Mesothelial cell of epicardium (in vitro differentiated cells): Measurements from ENCODE around the gene TAS2R1. TPM values are rescaled to one million over a fixed set of nuclear protein-coding genes. Genes with fewer than 3 reads are reported as not detected.

Source experiments
- DNase-seq, 2 experiments: peaks; one replicate each; pipeline ENCODE4 v3.0.0; 2021; ENCODE audit warnings: low spot score in 2 of 2; ENCODE audit not compliant: unreplicated experiment in 2 of 2
- H3K27ac Mint-ChIP-seq: 2 replicates; pipeline ENCODE4 v1.8.0; 2021; ENCODE audit warnings: mixed read lengths
- H3K27me3 Mint-ChIP-seq: 2 replicates; pipeline ENCODE4 v1.8.0; 2021; ENCODE audit warnings: low read depth, mixed read lengths
- H3K36me3 Mint-ChIP-seq: 2 replicates; pipeline ENCODE4 v1.8.0; 2021; ENCODE audit warnings: mixed read lengths
- H3K4me1 Mint-ChIP-seq: 2 replicates; pipeline ENCODE4 v1.8.0; 2021; ENCODE audit warnings: mixed read lengths
- H3K4me3 Mint-ChIP-seq: 2 replicates; pipeline ENCODE4 v1.8.0; 2021; ENCODE audit warnings: mild to moderate bottlenecking, moderate library complexity, mixed read lengths
- H3K9me3 Mint-ChIP-seq: 2 replicates; pipeline ENCODE4 v1.8.0; 2021; ENCODE audit warnings: mixed read lengths
- total RNA-seq: library from RNA; stranded (reverse); gene quantifications from 3 replicates; pipeline ENCODE4 v1.2.1, GENCODE V29; 2021
- TF ChIP-seq, protein P1 (sequence below): fragments of 200-600 bp; sonication (generic); IDR thresholded peaks from one replicate; pipeline ENCODE4 v1.5.0; 2021; ENCODE audit warnings: antibody characterized with exemption; ENCODE audit not compliant: unreplicated experiment

The TAS2R1 gene
- total RNA-seq, 1 donor from 2014 or later, result not detected

DNA sequence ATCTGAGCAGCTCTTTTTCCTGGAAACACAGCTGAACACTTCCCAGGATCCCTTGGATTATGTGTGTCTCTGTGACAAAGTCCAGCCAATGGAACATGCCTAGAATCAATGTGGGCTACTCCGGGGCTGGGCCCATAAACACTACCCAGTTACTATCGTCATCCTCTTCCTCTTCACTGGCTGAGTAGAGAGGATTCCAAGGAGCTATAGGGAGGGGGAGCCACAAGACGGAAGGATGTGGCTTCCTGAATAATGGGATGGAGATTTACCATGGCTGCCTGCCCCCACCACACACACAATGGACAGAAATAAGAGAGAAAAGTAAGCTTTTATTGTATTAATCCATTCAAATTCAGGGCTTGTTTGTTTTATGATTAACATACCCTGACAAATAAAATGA is 22.1 kb upstream of the TAS2R1 start:
- no peak overlapping the region for H3K27ac Mint-ChIP-seq

DNA sequence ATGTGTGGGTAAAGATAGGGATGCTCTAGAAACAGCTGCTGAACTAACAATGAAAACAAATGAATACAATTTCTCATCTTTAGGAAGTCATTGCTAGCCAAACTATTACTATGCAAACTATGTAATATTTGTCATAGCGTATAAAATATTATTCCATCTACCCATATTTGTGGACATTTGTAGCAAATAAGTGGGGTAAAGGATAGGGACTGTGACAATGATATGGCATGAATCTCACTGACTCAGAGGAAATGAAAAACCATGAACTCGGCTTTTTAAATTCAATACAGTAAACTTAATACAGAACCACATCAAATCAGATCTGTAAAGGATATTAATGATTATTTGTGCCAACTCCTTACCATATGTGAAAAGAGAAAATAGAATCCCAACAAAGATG is 16.7 kb upstream of the TAS2R1 start:
- TF ChIP-seq, protein P1, sequence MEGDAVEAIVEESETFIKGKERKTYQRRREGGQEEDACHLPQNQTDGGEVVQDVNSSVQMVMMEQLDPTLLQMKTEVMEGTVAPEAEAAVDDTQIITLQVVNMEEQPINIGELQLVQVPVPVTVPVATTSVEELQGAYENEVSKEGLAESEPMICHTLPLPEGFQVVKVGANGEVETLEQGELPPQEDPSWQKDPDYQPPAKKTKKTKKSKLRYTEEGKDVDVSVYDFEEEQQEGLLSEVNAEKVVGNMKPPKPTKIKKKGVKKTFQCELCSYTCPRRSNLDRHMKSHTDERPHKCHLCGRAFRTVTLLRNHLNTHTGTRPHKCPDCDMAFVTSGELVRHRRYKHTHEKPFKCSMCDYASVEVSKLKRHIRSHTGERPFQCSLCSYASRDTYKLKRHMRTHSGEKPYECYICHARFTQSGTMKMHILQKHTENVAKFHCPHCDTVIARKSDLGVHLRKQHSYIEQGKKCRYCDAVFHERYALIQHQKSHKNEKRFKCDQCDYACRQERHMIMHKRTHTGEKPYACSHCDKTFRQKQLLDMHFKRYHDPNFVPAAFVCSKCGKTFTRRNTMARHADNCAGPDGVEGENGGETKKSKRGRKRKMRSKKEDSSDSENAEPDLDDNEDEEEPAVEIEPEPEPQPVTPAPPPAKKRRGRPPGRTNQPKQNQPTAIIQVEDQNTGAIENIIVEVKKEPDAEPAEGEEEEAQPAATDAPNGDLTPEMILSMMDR, result no peak
- Mint-ChIP-seq H3K9me3 (peaks cover 3% of the 10 kb centered on the region), H3K27ac (no peak overlapping the region), H3K4me3 (no peak overlapping the region), H3K4me1 (no peaks in the 10 kb centered on the region), H3K36me3 (no peaks in the 10 kb centered on the region), H3K27me3 (no peaks in the 10 kb centered on the region)
- DNase-seq, result no peak

More for the DNA sequence above, 22.1 kb upstream of the TAS2R1 start:
- Mint-ChIP-seq H3K27me3 (no peaks in the 10 kb centered on the region), H3K4me3 (no peak overlapping the region), H3K36me3 (no peaks in the 10 kb centered on the region), H3K4me1 (peaks cover 10% of the 10 kb centered on the region), H3K9me3 (peaks cover 3% of the 10 kb centered on the region)
- TF ChIP-seq, protein P1, result no peak
- no peak for DNase-seq

DNA sequence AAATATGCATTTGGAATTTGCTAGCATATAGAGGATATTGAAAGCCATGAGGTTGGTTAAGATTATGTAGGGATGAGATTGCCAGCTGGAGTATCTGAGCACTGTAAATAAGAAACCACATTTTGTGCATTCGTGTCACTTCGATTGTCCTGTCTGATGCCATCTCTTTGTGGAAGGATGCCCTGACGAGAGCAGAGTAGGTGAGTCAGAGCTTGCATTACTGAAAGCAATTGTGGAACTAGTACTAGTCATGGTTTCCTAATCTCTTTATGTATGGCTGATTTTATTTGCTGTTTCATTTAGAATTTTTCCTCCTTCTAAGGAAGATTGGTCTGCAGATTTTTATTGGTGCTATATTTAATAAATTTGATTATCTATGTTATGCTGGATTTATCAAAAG is 14.5 kb upstream of the TAS2R1 start:
- H3K36me3 Mint-ChIP-seq, result no peaks in the 10 kb centered on the region
- peaks cover 3% of the 10 kb centered on the region for H3K9me3 Mint-ChIP-seq
- H3K27ac Mint-ChIP-seq, result no peak overlapping the region
- H3K4me3 Mint-ChIP-seq, result no peak overlapping the region
- H3K27me3 Mint-ChIP-seq, result no peaks in the 10 kb centered on the region
- DNase-seq, result no peak
- TF ChIP-seq, protein P1, result no peak
- no peaks in the 10 kb centered on the region for H3K4me1 Mint-ChIP-seq

DNA sequence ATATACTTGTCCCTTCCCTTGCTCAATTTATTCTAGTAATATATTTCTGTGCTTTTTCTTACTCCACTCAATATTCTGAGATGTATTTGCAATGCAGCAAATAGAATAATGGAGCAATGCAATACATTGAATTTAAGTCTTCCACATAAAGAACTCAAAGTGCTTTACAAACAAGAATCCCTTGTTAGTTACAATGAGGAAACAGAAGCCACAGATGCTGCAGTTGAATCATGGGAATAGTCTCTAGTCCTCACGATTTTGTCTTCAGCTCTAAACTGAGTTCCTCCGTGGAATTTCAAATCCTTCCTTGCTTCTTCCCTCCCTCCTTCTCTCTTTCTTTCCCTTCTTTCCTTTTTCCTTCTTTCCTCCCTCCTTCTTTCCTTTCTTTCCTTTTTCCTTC is 12.5 kb upstream of the TAS2R1 start:
- no peaks in the 10 kb centered on the region for H3K27me3 Mint-ChIP-seq
- H3K4me1 Mint-ChIP-seq, result no peaks in the 10 kb centered on the region
- H3K27ac Mint-ChIP-seq, result no peak overlapping the region
- no peak overlapping the region for H3K4me3 Mint-ChIP-seq
- TF ChIP-seq, protein P1, result no peak
- peaks cover 4% of the 10 kb centered on the region for H3K36me3 Mint-ChIP-seq
- DNase-seq, result no peak
- H3K9me3 Mint-ChIP-seq, result peaks cover 6% of the 10 kb centered on the region

DNA sequence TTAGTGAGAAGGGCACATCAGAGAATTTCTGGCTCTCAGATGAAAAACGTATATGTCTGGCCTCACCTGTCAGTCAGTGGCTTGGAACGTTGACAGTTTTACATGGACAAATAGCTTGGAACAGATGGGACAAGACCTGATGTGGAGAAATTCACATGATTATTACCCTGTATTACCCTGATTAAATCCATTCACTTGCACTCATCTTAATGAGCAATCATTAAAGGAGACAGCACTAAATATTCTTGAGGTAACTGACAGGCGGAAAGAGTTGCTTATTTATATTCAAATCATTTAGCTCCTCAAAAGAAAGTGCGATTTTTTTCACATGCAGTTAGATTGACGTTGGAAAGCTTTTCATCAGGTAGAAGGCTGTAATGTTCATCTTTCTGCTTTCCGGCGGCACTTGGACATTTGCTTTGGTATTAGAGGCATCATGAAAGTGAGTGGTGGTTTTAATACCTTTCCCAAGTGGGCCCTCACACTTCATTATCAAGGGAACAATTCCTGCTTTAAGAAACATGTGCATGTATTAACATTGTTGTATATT is 11.7 kb upstream of the TAS2R1 start:
- Mint-ChIP-seq H3K27ac (no peak overlapping the region), H3K36me3 (peaks cover 4% of the 10 kb centered on the region), H3K27me3 (no peaks in the 10 kb centered on the region), H3K4me1 (no peaks in the 10 kb centered on the region), H3K9me3 (peaks cover 13% of the 10 kb centered on the region), H3K4me3 (no peak overlapping the region)
- DNase-seq, result no peak
- TF ChIP-seq, protein P1, result no peak

DNA sequence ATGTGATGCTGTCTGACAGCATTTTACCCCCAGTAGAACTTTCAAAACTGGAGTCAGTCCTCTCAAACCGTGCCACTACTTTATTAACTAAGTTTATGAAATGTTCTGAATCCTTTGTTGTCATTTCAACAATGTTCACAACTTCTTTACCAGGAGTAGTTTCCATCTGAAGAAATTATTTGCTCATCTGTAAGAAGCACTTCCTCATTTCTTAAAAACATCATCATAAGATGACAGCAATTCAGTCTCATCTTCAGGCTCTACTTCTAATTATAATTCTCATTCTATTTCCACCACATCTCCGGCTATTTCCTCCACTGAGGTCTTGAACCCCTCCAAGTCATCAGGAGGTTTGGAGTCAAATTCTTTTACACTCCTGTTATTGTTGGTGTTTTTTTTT is 2.3 kb upstream of the TAS2R1 start:
- TF ChIP-seq, protein P1, result no peak

More for the DNA sequence above, 2.3 kb upstream of the TAS2R1 start:
- DNase-seq, result no peak
- Mint-ChIP-seq H3K27me3 (no peaks in the 10 kb centered on the region), H3K9me3 (peaks cover 44% of the 10 kb centered on the region), H3K4me3 (no peak overlapping the region), H3K36me3 (peaks cover 15% of the 10 kb centered on the region), H3K27ac (no peak overlapping the region), H3K4me1 (peaks cover 7% of the 10 kb centered on the region)
